ENCODE measurements around the gene PREB. TPM values are rescaled to one million over a fixed set of nuclear protein-coding genes. Genes with fewer than 3 reads are reported as not detected.

The PREB gene
- total and polyA plus RNA-seq, 2 donors (not counting 3 experiments of a cell fraction or from before 2014, with no cell fraction given): 47.2 to 73.3 TPM

DNA sequence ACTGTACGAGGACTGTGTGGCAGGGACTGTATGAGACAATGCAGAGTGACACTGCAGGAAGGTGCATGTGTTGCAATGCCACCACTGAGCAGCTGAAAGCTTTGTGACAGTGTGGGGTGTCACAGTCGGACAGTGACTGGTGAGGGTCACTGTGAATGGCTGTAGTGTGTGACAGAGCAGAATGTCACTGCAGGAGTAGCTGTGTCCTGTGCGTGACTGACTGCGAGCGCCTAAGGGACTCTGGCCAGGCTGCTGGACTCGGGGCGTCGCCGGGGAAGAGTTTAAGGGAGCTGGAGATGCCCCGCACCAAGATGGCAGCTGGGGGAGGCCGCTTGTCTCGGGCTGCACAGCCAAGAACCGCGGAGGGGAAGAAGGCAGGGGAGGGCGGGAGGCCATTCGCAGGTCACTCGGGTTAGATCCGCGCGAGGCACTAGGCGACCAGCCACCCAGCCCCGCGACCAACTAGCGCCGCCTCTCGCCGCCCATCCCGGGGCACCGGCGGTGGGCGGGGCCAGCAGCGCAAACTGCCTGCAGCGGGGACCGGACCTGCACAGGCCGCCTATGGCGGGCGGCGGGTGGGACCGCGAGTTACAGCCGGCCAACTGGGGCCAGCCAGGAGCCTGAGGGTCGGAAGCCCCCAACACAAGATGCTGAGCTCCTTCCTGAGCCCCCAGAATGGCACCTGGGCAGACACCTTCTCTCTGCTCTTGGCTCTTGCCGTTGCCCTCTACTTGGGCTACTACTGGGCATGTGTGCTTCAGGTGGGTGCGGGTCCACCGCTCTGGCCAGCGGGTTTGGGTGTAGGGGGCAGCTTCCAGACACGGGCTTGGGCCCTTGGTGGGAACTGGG lies 10.9 kb downstream of the PREB start, which contains the start of gene ABHD1:
ABHD1 (plus strand) TSS at position 514 of the 849 bp plus-strand sequence; CDS start at position 648, 134 bp downstream.
- peak; percentile 31 for TF ChIP-seq POLR2A (IDR thresholded peaks at IDR 0.05; ENCODE audit: low read depth, low read length)
- TF ChIP-seq, protein P1, sequence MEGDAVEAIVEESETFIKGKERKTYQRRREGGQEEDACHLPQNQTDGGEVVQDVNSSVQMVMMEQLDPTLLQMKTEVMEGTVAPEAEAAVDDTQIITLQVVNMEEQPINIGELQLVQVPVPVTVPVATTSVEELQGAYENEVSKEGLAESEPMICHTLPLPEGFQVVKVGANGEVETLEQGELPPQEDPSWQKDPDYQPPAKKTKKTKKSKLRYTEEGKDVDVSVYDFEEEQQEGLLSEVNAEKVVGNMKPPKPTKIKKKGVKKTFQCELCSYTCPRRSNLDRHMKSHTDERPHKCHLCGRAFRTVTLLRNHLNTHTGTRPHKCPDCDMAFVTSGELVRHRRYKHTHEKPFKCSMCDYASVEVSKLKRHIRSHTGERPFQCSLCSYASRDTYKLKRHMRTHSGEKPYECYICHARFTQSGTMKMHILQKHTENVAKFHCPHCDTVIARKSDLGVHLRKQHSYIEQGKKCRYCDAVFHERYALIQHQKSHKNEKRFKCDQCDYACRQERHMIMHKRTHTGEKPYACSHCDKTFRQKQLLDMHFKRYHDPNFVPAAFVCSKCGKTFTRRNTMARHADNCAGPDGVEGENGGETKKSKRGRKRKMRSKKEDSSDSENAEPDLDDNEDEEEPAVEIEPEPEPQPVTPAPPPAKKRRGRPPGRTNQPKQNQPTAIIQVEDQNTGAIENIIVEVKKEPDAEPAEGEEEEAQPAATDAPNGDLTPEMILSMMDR (IDR thresholded peaks at IDR 0.05; ENCODE audit: extremely low read depth in 1 of 2, insufficient read depth in 1 of 2, low read depth in 1 of 2, low read length in 2 of 2): no peak
- Histone ChIP-seq H4K20me1 (replicated peaks; ENCODE audit: control insufficient read depth, extremely low read depth, insufficient read depth, low read length) (no peaks in the 10 kb centered on the region), H2AFZ (ENCODE audit: low read depth, low read length) (peak within 1 kb of the TSS; percentile 88), H3K4me1 (ENCODE audit: control insufficient read depth, extremely low read depth, insufficient read depth, low read length) (no peaks in the 10 kb centered on the region), H3K9ac (replicated peaks; ENCODE audit: extremely low read depth, insufficient read depth, low read length) (no peak within 1 kb of the TSS), H3K4me3 (replicated peaks in 1 of 3; ENCODE audit: insufficient read depth in 1 of 3, low read depth in 1 of 3, low read length in 3 of 3) (peak within 1 kb of the TSS in 2 of 3 experiments; percentile 16 to 58), H3K27me3 (ENCODE audit: control insufficient read depth in 2 of 2, insufficient read depth in 2 of 2, low read length in 2 of 2) (peaks cover 8 to 20% of the 10 kb centered on the region in 2 experiments), H3K79me2 (ENCODE audit: control insufficient read depth, insufficient read depth, low read length) (no peaks in the 10 kb centered on the region), H3K9me3 (replicated peaks; ENCODE audit: control insufficient read depth, insufficient read depth, low read length) (no peaks in the 10 kb centered on the region), H3K4me2 (ENCODE audit: insufficient read depth, low read length) (peak within 1 kb of the TSS; percentile 56), H3K27ac (ENCODE audit: insufficient read depth, low read depth, low read length) (no peak within 1 kb of the TSS), H3K36me3 (ENCODE audit: control insufficient read depth in 2 of 2, extremely low read depth in 1 of 2, insufficient read depth in 2 of 2, low read length in 2 of 2) (no peaks in the 10 kb centered on the region), H3K9me1 (replicated peaks; ENCODE audit: control insufficient read depth, extremely low read depth, insufficient read depth, low read length) (no peaks in the 10 kb centered on the region)
- intact Hi-C loops (cut with micrococcal nuclease) (loop anchor here (1.0 kb wide), 1 partner anchor 11 kb away; the partner anchor contains the start of gene PREB), dilution Hi-C loops (cut with MboI; ENCODE audit: extremely low pct_ligation_motif_present, low sequenced_read_pairs) (no loop called here)
- POLR2A ChIA-PET: interaction anchor here (1.5 kb wide), 1 partner anchor 11 kb away, joined by 7 read pairs; the partner anchor contains the start of gene PREB
- DNase-seq (ENCODE audit: low read depth, low spot score) (peak; percentile 48), FAIRE-seq (peak; percentile 62)
- BruUV-seq (replicated peaks): no TSS peak
- CTCF ChIA-PET: interaction anchor here (0.6 to 1.8 kb wide), 4 partner anchors 11 to 68 kb away, joined by 3 to 9 read pairs (median 4); partner anchors contain the start of genes KHK and PREB

GRCh38 chr2:27122791-27123190 lies 11.6 kb downstream of the PREB start:
- no TSS peak for BruUV-seq (replicated peaks)
- ChIA-PET POLR2A (interaction anchor here (1.5 kb wide), 1 partner anchor 12 kb away, joined by 7 read pairs; the partner anchor contains the start of gene PREB), CTCF (interaction anchor here (1.5 to 1.8 kb wide), 2 partner anchors 11 to 69 kb away, joined by 5 to 9 read pairs; partner anchors contain the start of gene PREB)
- Histone ChIP-seq H3K4me2 (ENCODE audit: insufficient read depth, low read length) (no peak overlapping the region), H3K27me3 (ENCODE audit: control insufficient read depth in 2 of 2, insufficient read depth in 2 of 2, low read length in 2 of 2) (peaks cover 13 to 25% of the 10 kb centered on the region in 2 experiments), H4K20me1 (replicated peaks; ENCODE audit: control insufficient read depth, extremely low read depth, insufficient read depth, low read length) (no peaks in the 10 kb centered on the region), H3K4me3 (replicated peaks in 1 of 3; ENCODE audit: insufficient read depth in 1 of 3, low read depth in 1 of 3, low read length in 3 of 3) (no peak overlapping the region), H3K36me3 (ENCODE audit: control insufficient read depth in 2 of 2, extremely low read depth in 1 of 2, insufficient read depth in 2 of 2, low read length in 2 of 2) (no peaks in the 10 kb centered on the region), H3K9me1 (replicated peaks; ENCODE audit: control insufficient read depth, extremely low read depth, insufficient read depth, low read length) (no peaks in the 10 kb centered on the region), H2AFZ (ENCODE audit: low read depth, low read length) (no peak overlapping the region), H3K79me2 (ENCODE audit: control insufficient read depth, insufficient read depth, low read length) (no peaks in the 10 kb centered on the region), H3K9ac (replicated peaks; ENCODE audit: extremely low read depth, insufficient read depth, low read length) (no peak overlapping the region), H3K9me3 (replicated peaks; ENCODE audit: control insufficient read depth, insufficient read depth, low read length) (no peaks in the 10 kb centered on the region), H3K4me1 (ENCODE audit: control insufficient read depth, extremely low read depth, insufficient read depth, low read length) (no peaks in the 10 kb centered on the region), H3K27ac (ENCODE audit: insufficient read depth, low read depth, low read length) (no peak overlapping the region)
- TF ChIP-seq POLR2AphosphoS5 (IDR thresholded peaks at IDR 0.05; ENCODE audit: insufficient read depth, low read depth, low read length) (no peak), MAX (IDR thresholded peaks at IDR 0.05; ENCODE audit: insufficient read depth, insufficient read length) (no peak), MYC (IDR thresholded peaks at IDR 0.05; ENCODE audit: low read depth, low read length) (no peak), FOS (IDR thresholded peaks at IDR 0.05; ENCODE audit: borderline replicate concordance, insufficient read depth, low read length) (no peak), JUN (IDR thresholded peaks at IDR 0.05; ENCODE audit: borderline replicate concordance, insufficient read depth, insufficient read length, low read depth) (no peak), EZH2 (IDR thresholded peaks at IDR 0.05; ENCODE audit: borderline replicate concordance, low read depth, low read length, severe bottlenecking) (no peak), POLR2A (IDR thresholded peaks at IDR 0.05; ENCODE audit: low read depth, low read length) (no peak), GATA2 (IDR thresholded peaks at IDR 0.05; ENCODE audit: insufficient read depth, insufficient read length, low read depth, low read length) (no peak)
- TF ChIP-seq, protein P1 (IDR thresholded peaks at IDR 0.05; ENCODE audit: extremely low read depth in 1 of 2, insufficient read depth in 1 of 2, low read depth in 1 of 2, low read length in 2 of 2): no peak
- intact Hi-C loops (cut with micrococcal nuclease) (loop anchor here (1.0 kb wide), 1 partner anchor 12 kb away; the partner anchor contains the start of gene PREB), dilution Hi-C loops (cut with MboI; ENCODE audit: extremely low pct_ligation_motif_present, low sequenced_read_pairs) (no loop called here)
- no peak for DNase-seq (ENCODE audit: low read depth, low spot score)
- FAIRE-seq: no peak
